GM06990 (cell line): Measurements from ENCODE around the gene WNT9B.
"Not testable (repeated sequence)": the region's sequence is repeated elsewhere in the genome, so short reads cannot be mapped to it uniquely, and the experiment has no call there.

Experiments
- DNase-seq: peaks from one replicate; pipeline ENCODE4 v3.0.0-alpha.2; 2011; ENCODE audit not compliant: insufficient read length; ENCODE audit errors: extremely low read depth
- H3K27me3 ChIP-seq: replicated peaks from 2 replicates; pipeline ENCODE4 v1.6.0; 2011; ENCODE audit warnings: low read length; ENCODE audit not compliant: control insufficient read depth, insufficient read depth
- H3K36me3 ChIP-seq: 2 replicates; pipeline ENCODE4 v1.5.1; 2011; ENCODE audit warnings: low read length; ENCODE audit not compliant: control insufficient read depth, insufficient read depth
- H3K4me3 ChIP-seq: replicated peaks from 2 replicates; pipeline ENCODE4 v1.5.1; 2011; ENCODE audit warnings: low read depth, mild to moderate bottlenecking, control low read depth, low read length
- TF ChIP-seq, protein P1 (sequence below): IDR thresholded peaks from 2 replicates; pipeline ENCODE4 v1.5.1; 2011; ENCODE audit warnings: low read length, control low read depth, mild to moderate bottlenecking, inconsistent platforms; ENCODE audit not compliant: insufficient read depth, poor library complexity, severe bottlenecking

The WNT9B gene

GRCh38 chr17:46833840-46834208 is 17.6 kb upstream of the WNT9B start:
- TF ChIP-seq, protein P1, sequence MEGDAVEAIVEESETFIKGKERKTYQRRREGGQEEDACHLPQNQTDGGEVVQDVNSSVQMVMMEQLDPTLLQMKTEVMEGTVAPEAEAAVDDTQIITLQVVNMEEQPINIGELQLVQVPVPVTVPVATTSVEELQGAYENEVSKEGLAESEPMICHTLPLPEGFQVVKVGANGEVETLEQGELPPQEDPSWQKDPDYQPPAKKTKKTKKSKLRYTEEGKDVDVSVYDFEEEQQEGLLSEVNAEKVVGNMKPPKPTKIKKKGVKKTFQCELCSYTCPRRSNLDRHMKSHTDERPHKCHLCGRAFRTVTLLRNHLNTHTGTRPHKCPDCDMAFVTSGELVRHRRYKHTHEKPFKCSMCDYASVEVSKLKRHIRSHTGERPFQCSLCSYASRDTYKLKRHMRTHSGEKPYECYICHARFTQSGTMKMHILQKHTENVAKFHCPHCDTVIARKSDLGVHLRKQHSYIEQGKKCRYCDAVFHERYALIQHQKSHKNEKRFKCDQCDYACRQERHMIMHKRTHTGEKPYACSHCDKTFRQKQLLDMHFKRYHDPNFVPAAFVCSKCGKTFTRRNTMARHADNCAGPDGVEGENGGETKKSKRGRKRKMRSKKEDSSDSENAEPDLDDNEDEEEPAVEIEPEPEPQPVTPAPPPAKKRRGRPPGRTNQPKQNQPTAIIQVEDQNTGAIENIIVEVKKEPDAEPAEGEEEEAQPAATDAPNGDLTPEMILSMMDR = no peak

GRCh38 chr17:46834846-46835245 is 16.5 kb upstream of the WNT9B start:
- DNase-seq = no peak
- Histone ChIP-seq H3K4me3 (no peak overlapping the region), H3K36me3 (no peaks in the 10 kb centered on the region), H3K27me3 (peaks cover 1% of the 10 kb centered on the region)
- TF ChIP-seq, protein P1 = no peak

More at GRCh38 chr17:46833840-46834208, 17.6 kb upstream of the WNT9B start:
- H3K4me3 ChIP-seq = no peak overlapping the region
- H3K36me3 ChIP-seq = no peaks in the 10 kb centered on the region
- no peak for DNase-seq
- peaks cover 2% of the 10 kb centered on the region for H3K27me3 ChIP-seq

DNA sequence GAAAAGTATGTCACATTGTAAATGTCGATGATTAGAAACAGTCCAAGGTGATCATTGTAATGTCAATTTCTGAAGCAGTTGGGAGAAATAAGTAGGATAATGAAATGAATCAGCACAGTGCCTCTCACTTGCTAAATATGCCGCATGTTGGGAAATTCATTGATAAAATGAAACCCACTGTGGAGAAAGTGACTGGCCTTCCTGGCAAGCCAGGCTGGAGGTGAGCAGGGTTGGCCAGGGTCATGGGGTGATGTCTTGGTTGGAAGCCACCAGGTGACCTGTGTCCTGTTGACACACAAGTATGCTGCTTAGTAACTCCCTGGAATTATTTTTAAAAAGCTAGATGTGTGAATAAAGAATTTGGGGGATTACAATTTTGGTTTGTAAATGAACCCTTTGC is 14.9 kb upstream of the WNT9B start:
- TF ChIP-seq, protein P1 = no peak
- H3K4me3 ChIP-seq = no peak overlapping the region
- H3K36me3 ChIP-seq = no peaks in the 10 kb centered on the region
- H3K27me3 ChIP-seq = no peaks in the 10 kb centered on the region; the same call in none of the 2 replicates
- DNase-seq = no peak

DNA sequence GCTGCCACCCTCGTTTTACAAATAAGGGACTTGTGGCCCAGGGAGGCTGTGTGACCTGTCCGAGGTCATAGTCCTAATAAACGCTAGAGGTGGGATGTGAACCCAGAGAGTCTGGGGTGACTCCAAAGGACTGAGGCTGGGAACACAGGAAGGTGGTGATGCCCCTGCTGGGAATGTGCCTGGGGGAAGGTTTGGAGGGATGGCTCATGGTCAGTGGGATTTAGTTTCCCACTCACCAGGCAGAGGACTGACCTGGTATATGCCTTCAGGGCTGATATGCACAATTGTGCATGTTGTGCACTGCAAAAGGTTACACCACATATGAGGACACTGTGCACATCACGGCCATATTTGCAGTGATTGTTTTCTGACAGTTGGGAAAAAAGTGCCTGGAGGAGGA is 13.9 kb upstream of the WNT9B start:
- no peak for DNase-seq
- H3K27me3 ChIP-seq = no peaks in the 10 kb centered on the region; the same call in none of the 2 replicates
- no peak overlapping the region for H3K4me3 ChIP-seq
- TF ChIP-seq, protein P1 = no peak
- H3K36me3 ChIP-seq = no peaks in the 10 kb centered on the region

- no peak overlapping the region for H3K4me3 ChIP-seq
- TF ChIP-seq, protein P1 = no peak
- no peaks in the 10 kb centered on the region for H3K36me3 ChIP-seq
- DNase-seq = no peak
- H3K27me3 ChIP-seq = no peaks in the 10 kb centered on the region; the same call in none of the 2 replicates
These were observed 12.2 kb upstream of the WNT9B start for GRCh38 chr17:46839211-46839610.

DNA sequence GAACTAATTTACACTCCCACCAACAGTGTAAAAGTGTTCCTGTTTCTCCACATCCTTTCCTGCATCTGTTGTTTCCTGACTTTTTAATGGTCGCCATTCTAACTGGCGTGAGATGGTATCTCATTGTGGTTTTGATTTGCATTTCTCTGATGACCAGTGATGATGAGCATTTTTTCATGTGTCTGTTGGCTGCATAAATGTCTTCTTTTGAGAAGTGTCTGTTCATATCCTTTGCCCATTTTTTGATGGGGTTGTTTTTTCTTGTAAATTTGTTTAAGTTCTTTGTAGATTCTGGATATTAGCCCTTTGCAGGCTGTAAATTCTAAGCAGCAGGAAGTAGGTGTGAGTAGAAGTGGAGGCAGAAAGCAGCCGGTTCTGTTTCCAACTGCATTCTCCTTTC is 10.8 kb upstream of the WNT9B start:
- H3K4me3 ChIP-seq, H3K36me3 ChIP-seq, H3K27me3 ChIP-seq, DNase-seq: not testable (repeated sequence)
